ENCODE results near the gene CLCA2. TPM values are rescaled to one million over a fixed set of nuclear protein-coding genes. Genes with fewer than 3 reads are reported as not detected.

The CLCA2 gene
- total and polyA plus RNA-seq, 2 donors (not counting 1 experiment from before 2014, with no cell fraction given): not detected

DNA sequence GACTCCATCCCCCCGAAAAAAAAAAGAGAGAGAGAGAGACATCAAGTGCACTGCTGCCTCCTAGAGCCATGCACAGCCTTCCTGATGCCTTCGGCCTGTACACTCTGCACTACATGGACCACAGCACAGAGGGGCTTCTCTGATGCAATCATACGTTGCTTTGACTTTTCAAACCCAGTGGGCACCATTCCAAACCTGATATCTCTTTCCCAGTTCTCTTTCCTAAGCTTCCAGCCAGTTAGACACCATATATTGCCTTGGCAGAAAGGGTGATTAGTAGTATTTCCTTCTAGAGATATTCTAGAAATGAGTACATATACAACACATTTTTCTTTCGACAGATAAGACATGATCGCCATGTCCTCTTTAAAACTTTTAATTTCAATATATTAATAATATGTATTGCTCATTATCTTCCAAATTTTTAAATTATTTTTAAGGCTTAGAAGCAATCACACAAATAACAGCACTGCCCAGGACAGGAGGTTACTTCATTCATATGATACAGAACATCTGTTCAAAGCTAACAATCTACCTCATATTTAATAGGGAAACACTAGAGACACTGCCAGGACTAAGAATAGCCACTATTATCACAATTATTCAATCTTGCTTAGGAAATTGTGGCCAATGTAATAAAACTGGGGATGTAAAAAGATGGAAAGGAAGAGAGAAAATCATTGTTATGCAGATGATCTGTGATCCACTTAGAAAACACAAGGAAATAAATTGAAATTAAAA lies 54.6 kb downstream of the CLCA2 start:
- Histone ChIP-seq H3K36me3 (replicated peaks in 1 of 2; ENCODE audit: control extremely low read depth in 1 of 2, control insufficient read depth in 1 of 2, extremely low read depth in 1 of 2, insufficient read depth in 2 of 2, low read length in 1 of 2) (no peaks in the 10 kb centered on the region), H3K79me2 (ENCODE audit: control insufficient read depth, insufficient read depth, low read length) (no peaks in the 10 kb centered on the region), H3K4me1 (ENCODE audit: control insufficient read depth in 2 of 2, insufficient read depth in 2 of 2, low read length in 2 of 2) (no peaks in the 10 kb centered on the region), H3K9me3 (ENCODE audit: control extremely low read depth in 1 of 3, control insufficient read depth in 2 of 3, insufficient read depth in 1 of 3, low read length in 2 of 3) (no peaks in the 10 kb centered on the region), H3K4me3 (ENCODE audit: control extremely low read depth in 1 of 5, extremely low read depth in 1 of 5, insufficient read depth in 1 of 5, low read depth in 2 of 5, low read length in 4 of 5) (no peak overlapping the region), H3K4me2 (replicated peaks; ENCODE audit: low read depth, low read length, poor library complexity, severe bottlenecking) (no peak overlapping the region), H4K20me1 (ENCODE audit: control insufficient read depth, insufficient read depth, low read length, poor library complexity, severe bottlenecking) (no peaks in the 10 kb centered on the region), H3K27me3 (replicated peaks in 1 of 4; ENCODE audit: control extremely low read depth in 1 of 4, control insufficient read depth in 3 of 4, insufficient read depth in 4 of 4, low read length in 3 of 4) (no peaks in the 10 kb centered on the region), H3K9ac (ENCODE audit: low read length) (no peak overlapping the region), H3K27ac (ENCODE audit: low read length in 2 of 2) (no peak overlapping the region), H2AFZ (ENCODE audit: insufficient read depth, low read depth, low read length, poor library complexity, severe bottlenecking) (no peak overlapping the region)
- TF ChIP-seq, protein P1, sequence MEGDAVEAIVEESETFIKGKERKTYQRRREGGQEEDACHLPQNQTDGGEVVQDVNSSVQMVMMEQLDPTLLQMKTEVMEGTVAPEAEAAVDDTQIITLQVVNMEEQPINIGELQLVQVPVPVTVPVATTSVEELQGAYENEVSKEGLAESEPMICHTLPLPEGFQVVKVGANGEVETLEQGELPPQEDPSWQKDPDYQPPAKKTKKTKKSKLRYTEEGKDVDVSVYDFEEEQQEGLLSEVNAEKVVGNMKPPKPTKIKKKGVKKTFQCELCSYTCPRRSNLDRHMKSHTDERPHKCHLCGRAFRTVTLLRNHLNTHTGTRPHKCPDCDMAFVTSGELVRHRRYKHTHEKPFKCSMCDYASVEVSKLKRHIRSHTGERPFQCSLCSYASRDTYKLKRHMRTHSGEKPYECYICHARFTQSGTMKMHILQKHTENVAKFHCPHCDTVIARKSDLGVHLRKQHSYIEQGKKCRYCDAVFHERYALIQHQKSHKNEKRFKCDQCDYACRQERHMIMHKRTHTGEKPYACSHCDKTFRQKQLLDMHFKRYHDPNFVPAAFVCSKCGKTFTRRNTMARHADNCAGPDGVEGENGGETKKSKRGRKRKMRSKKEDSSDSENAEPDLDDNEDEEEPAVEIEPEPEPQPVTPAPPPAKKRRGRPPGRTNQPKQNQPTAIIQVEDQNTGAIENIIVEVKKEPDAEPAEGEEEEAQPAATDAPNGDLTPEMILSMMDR (IDR thresholded peaks at IDR 0.05): no peak
- TF ChIP-seq EZH2 (IDR thresholded peaks at IDR 0.05; ENCODE audit: borderline replicate concordance, insufficient read depth, low read depth, low read length, poor library complexity, severe bottlenecking): no peak
- ATAC-seq (ENCODE audit: low read depth) (no peak), DNase-seq (no peak)
- H3K4me1 Mint-ChIP-seq: no peaks in the 10 kb centered on the region
- POLR2A ChIA-PET: no interaction called here
- no CpG with 5 or more reads among the region's 5 CpGs for WGBS (ENCODE audit: insufficient coverage)
- peaks cover 9% of the 10 kb centered on the region for H3K27me3 Mint-ChIP-seq
- no peak overlapping the region for H3K4me3 Mint-ChIP-seq
- H3K9me3 Mint-ChIP-seq (ENCODE audit: insufficient read depth): no peaks in the 10 kb centered on the region
- CTCF ChIA-PET: no interaction called here
- intact Hi-C loops (cut with micrococcal nuclease): loop anchor here (10.0 kb wide), 1 partner anchor 206 kb away; no protein-coding TSS in a partner anchor
- no peak overlapping the region for H3K27ac Mint-ChIP-seq

DNA sequence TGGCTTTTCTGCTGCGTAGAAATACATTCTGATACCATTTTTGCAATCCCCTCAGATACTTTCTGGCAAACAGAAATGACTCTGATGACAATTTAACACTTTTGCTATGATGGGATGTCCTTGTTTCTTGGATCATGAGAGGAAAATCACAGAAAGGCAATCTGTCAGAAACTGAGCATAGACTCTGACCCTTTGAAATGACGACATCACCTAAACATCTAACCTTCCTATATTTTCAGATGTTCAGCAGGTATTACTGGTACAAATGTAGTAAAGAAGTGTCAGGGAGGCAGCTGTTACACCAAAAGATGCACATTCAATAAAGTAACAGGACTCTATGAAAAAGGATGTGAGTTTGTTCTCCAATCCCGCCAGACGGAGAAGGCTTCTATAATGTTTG lies 58.0 kb downstream of the CLCA2 start:
- ChIA-PET CTCF (no interaction called here), POLR2A (no interaction called here)
- Mint-ChIP-seq H3K27me3 (peaks cover 15% of the 10 kb centered on the region), H3K4me1 (no peaks in the 10 kb centered on the region), H3K27ac (no peak overlapping the region), H3K9me3 (ENCODE audit: insufficient read depth) (no peaks in the 10 kb centered on the region), H3K4me3 (no peak overlapping the region)
- no peaks in the 10 kb centered on the region for H4K20me1 ChIP-seq (ENCODE audit: control insufficient read depth, insufficient read depth, low read length, poor library complexity, severe bottlenecking)
- no peak for TF ChIP-seq EZH2 (IDR thresholded peaks at IDR 0.05; ENCODE audit: borderline replicate concordance, insufficient read depth, low read depth, low read length, poor library complexity, severe bottlenecking)
- TF ChIP-seq, protein P1 (IDR thresholded peaks at IDR 0.05): no peak
- no peak overlapping the region for H3K27ac ChIP-seq (ENCODE audit: low read length in 2 of 2)
- H3K4me3 ChIP-seq (ENCODE audit: control extremely low read depth in 1 of 5, extremely low read depth in 1 of 5, insufficient read depth in 1 of 5, low read depth in 2 of 5, low read length in 4 of 5): no peak overlapping the region
- no peaks in the 10 kb centered on the region for H3K9me3 ChIP-seq (ENCODE audit: control extremely low read depth in 1 of 3, control insufficient read depth in 2 of 3, insufficient read depth in 1 of 3, low read length in 2 of 3)
- H3K4me2 ChIP-seq (replicated peaks; ENCODE audit: low read depth, low read length, poor library complexity, severe bottlenecking): no peak overlapping the region
- H3K9ac ChIP-seq (ENCODE audit: low read length): no peak overlapping the region
- WGBS (ENCODE audit: insufficient coverage): no CpG with 5 or more reads among the region's 4 CpGs
- no peaks in the 10 kb centered on the region for H3K4me1 ChIP-seq (ENCODE audit: control insufficient read depth in 2 of 2, insufficient read depth in 2 of 2, low read length in 2 of 2)
- no peak overlapping the region for H2AFZ ChIP-seq (ENCODE audit: insufficient read depth, low read depth, low read length, poor library complexity, severe bottlenecking)
- H3K27me3 ChIP-seq (replicated peaks in 1 of 4; ENCODE audit: control extremely low read depth in 1 of 4, control insufficient read depth in 3 of 4, insufficient read depth in 4 of 4, low read length in 3 of 4): no peaks in the 10 kb centered on the region
- no peaks in the 10 kb centered on the region for H3K36me3 ChIP-seq (replicated peaks in 1 of 2; ENCODE audit: control extremely low read depth in 1 of 2, control insufficient read depth in 1 of 2, extremely low read depth in 1 of 2, insufficient read depth in 2 of 2, low read length in 1 of 2)
- DNase-seq: no peak
- no peaks in the 10 kb centered on the region for H3K79me2 ChIP-seq (ENCODE audit: control insufficient read depth, insufficient read depth, low read length)
- intact Hi-C loops (cut with micrococcal nuclease): no loop called here
- ATAC-seq (ENCODE audit: low read depth): no peak

Measured in B cell (primary cell).